GM23248 (cell line): Measurements from ENCODE around the gene DNAH2. TPM values are rescaled to one million over a fixed set of nuclear protein-coding genes. Genes with fewer than 3 reads are reported as not detected.

ENCODE experiments used
- DNase-seq: peaks from one replicate; pipeline ENCODE4 v3.0.0-alpha.2; 2015
- H2AFZ ChIP-seq: fragments of 200-600 bp; sonication (generic); 2 replicates; pipeline ENCODE4 v1.6.1; 2016; ENCODE audit warnings: antibody characterized with exemption
- H3F3A ChIP-seq: fragments of 200-600 bp; sonication (generic); 2 replicates; pipeline ENCODE4 v1.6.1; 2016; ENCODE audit warnings: mild to moderate bottlenecking, antibody characterized with exemption, mixed run types; ENCODE audit not compliant: insufficient read depth
- H3K27ac ChIP-seq: fragments of 200-600 bp; sonication (generic); 2 replicates; pipeline ENCODE4 v1.5.1; 2016; ENCODE audit warnings: mild to moderate bottlenecking
- H3K27me3 ChIP-seq: fragments of 200-600 bp; sonication (generic); replicated peaks from 2 replicates; pipeline ENCODE4 v1.6.1; 2016; ENCODE audit warnings: mild to moderate bottlenecking; ENCODE audit not compliant: insufficient read depth
- H3K36me3 ChIP-seq: fragments of 200-600 bp; sonication (generic); 2 replicates; pipeline ENCODE4 v1.6.1; 2016; ENCODE audit warnings: low read depth, mild to moderate bottlenecking
- H3K4me1 ChIP-seq: fragments of 200-600 bp; sonication (generic); 2 replicates; pipeline ENCODE4 v1.6.1; 2016; ENCODE audit warnings: mild to moderate bottlenecking; ENCODE audit not compliant: insufficient read depth
- H3K4me2 ChIP-seq: fragments of 200-600 bp; sonication (generic); one replicate; pipeline ENCODE4 v1.6.1; 2016; ENCODE audit warnings: mild to moderate bottlenecking; ENCODE audit not compliant: unreplicated experiment
- H3K4me3 ChIP-seq: fragments of 200-600 bp; sonication (generic); 2 replicates; pipeline ENCODE4 v1.5.1; 2016; ENCODE audit warnings: mild to moderate bottlenecking
- H3K79me2 ChIP-seq: fragments of 200-600 bp; sonication (generic); 2 replicates; pipeline ENCODE4 v1.6.1; 2016; ENCODE audit warnings: mild to moderate bottlenecking; ENCODE audit not compliant: insufficient read depth
- H3K9ac ChIP-seq: fragments of 200-600 bp; sonication (generic); 2 replicates; pipeline ENCODE4 v1.6.1; 2016; ENCODE audit warnings: mild to moderate bottlenecking
- H3K9me2 ChIP-seq: fragments of 200-600 bp; sonication (generic); 2 replicates; pipeline ENCODE4 v1.6.1; 2016; ENCODE audit warnings: mixed run types, mild to moderate bottlenecking, moderate library complexity; ENCODE audit not compliant: insufficient read depth
- H3K9me3 ChIP-seq: fragments of 200-600 bp; sonication (generic); one replicate; pipeline ENCODE4 v1.6.1; 2017; ENCODE audit warnings: low read depth
- H4K20me1 ChIP-seq: fragments of 200-600 bp; sonication (generic); 2 replicates; pipeline ENCODE4 v1.6.0; 2016; ENCODE audit not compliant: insufficient read depth
- EZH2 ChIP-seq: fragments of 200-600 bp; sonication (generic); IDR thresholded peaks from 2 replicates; pipeline ENCODE4 v1.6.1; 2018; ENCODE audit warnings: antibody characterized with exemption, mild to moderate bottlenecking; ENCODE audit not compliant: insufficient read depth, poor library complexity, severe bottlenecking
- EZH2phosphoT487 ChIP-seq: fragments of 200-600 bp; sonication (generic); IDR thresholded peaks from 2 replicates; pipeline ENCODE4 v1.6.1; 2018; ENCODE audit warnings: antibody characterized with exemption, moderate library complexity, mild to moderate bottlenecking, low read depth; ENCODE audit not compliant: insufficient read depth
- WGBS, 2 experiments: methylation state at CpG; one replicate each; pipeline ENCODE4 v1.1.6; 2015 to 2017; ENCODE audit warnings: low lambda C conversion rate in 2 of 2, low coverage in 1 of 2; ENCODE audit errors: missing lambda C conversion rate in 2 of 2; 5-methylcytosine and 5-hydroxymethylcytosine counted together
- in situ Hi-C: fragments of 300-500 bp; cut with MboI; formaldehyde crosslinking; loops from 2 replicates; pipeline ENCODE4 v1.15.0; 2020
- polyA plus RNA-seq: library from polyadenylated mRNA; unstranded; fragments of >200 nt; fragmentation: Nextera tagmentation; extraction: Ambion mirVana; gene quantifications from 2 replicates; pipeline ENCODE4 v1.2.1, GENCODE V29; 2016
- total RNA-seq: library from RNA; depleted of rRNA; stranded (reverse); fragments of >200 nt; shearing (Covaris generic); gene quantifications from 2 replicates; pipeline ENCODE4 v1.2.3, GENCODE V29; 2014

DNAH2 gene
- total and polyA plus RNA-seq, 2 experiments from 2014 or later = not detected

DNA sequence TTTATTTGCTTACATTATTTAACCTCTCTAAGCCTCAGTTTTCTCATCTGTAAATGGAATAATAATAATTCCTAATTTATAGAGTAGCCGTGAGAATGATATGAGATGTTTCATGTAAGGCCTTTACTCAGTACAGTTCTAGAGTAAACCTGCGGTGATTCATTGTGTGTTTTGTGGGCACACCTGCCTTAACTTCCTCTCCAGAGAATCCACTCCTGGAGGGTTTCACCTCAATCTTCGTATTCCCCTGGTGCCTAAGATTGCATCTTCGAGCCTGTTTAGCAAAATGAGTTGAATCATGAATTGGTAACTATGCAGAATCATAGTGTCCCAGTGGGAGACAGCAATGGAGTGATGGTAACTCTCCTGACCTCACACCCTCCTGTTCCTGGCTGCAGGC is 52.3 kb downstream of the DNAH2 start:
- no peaks in the 10 kb centered on the region for H3K79me2 ChIP-seq
- H3K27me3 ChIP-seq = 0 out of 2 replicates have a peak, but pooled peaks cover 4% of the 10 kb centered on the region
- H3K4me3 ChIP-seq = no peak overlapping the region
- H2AFZ ChIP-seq = no peak overlapping the region
- H4K20me1 ChIP-seq = no peaks in the 10 kb centered on the region
- 68 to 72% methylated on average over 4 of the region's 4 CpGs for WGBS, 2 experiments
- H3K36me3 ChIP-seq = no peaks in the 10 kb centered on the region
- no peak overlapping the region for H3K27ac ChIP-seq
- no peak for DNase-seq
- H3K4me1 ChIP-seq = peaks cover 8% of the 10 kb centered on the region
- peaks cover 6% of the 10 kb centered on the region; the same call in 1 of the 2 replicates for H3F3A ChIP-seq
- no peaks in the 10 kb centered on the region for H3K9me2 ChIP-seq
- no peak overlapping the region for H3K9ac ChIP-seq
- no peaks in the 10 kb centered on the region for H3K9me3 ChIP-seq
- H3K4me2 ChIP-seq = no peak overlapping the region
- in situ Hi-C loops = loop anchor here (10.0 kb wide), 1 partner anchor 65 kb away; the partner anchor contains the start of gene KDM6B
- TF ChIP-seq EZH2 (no peak), EZH2phosphoT487 (no peak)

DNA sequence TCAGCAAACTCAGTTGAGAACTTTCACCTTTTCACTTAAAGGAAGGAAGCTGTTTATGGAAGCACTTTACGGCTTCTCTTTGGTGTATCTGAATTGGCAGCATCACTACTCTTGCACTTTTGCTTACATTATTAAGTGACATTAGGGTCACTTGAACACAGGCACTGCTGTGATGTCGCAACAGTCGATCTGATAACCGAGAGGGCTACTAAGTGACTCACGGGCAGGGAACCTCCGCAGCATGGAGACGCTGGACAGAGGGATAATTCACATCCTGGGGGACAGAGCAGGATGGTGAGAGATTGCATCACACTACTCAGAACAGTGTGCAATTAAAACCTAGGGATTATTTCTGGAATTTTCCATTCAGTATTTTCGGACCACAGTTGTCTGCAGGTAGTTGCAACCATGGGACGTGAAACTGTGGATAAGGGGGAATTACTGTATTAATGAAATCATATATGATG is 56.5 kb downstream of the DNAH2 start:
- in situ Hi-C loops = loop anchor here (10.0 kb wide), 1 partner anchor 61 kb away; the partner anchor contains the start of gene KDM6B
- peak; percentile 68 for DNase-seq
- no peak overlapping the region for H2AFZ ChIP-seq
- H3F3A ChIP-seq = peaks cover 6% of the 10 kb centered on the region; the same call in 1 of the 2 replicates
- H3K4me2 ChIP-seq = no peak overlapping the region
- H3K27me3 ChIP-seq = no peaks in the 10 kb centered on the region; the same call in 1 of the 2 replicates
- no peaks in the 10 kb centered on the region for H3K9me3 ChIP-seq
- 40 to 48% methylated on average over 9 of the region's 9 CpGs for WGBS, 2 experiments
- no peak overlapping the region for H3K4me3 ChIP-seq
- no peak overlapping the region for H3K27ac ChIP-seq
- H4K20me1 ChIP-seq = no peaks in the 10 kb centered on the region
- no peaks in the 10 kb centered on the region for H3K79me2 ChIP-seq
- TF ChIP-seq EZH2phosphoT487 (no peak), EZH2 (no peak)
- no peak overlapping the region for H3K9ac ChIP-seq
- H3K4me1 ChIP-seq = peaks cover 8% of the 10 kb centered on the region
- H3K9me2 ChIP-seq = no peaks in the 10 kb centered on the region
- H3K36me3 ChIP-seq = no peaks in the 10 kb centered on the region

DNA sequence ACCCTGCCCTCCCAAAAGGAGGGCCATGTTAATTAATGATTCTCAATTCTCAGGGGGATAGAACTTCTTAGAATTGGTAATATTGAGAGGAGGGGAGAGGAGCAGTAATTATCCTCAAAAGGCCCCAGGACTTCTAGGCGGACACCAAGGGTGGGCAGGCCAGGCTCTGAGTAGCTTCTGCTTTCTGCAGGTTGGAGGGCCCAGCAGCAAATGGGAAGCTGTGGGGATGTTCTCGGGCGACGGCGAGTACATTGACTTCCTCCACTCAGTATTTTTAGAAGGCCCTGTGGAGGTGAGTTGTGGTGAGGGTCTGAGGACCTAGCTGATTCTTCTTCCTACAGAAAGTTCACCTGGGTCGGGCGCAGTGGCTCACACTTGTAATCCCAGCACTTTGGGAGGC is 57.5 kb downstream of the DNAH2 start:
- TF ChIP-seq EZH2 (no peak), EZH2phosphoT487 (no peak)
- Histone ChIP-seq H3K4me3 (no peak overlapping the region), H3K27me3 (no peaks in the 10 kb centered on the region; the same call in 1 of the 2 replicates)

DNA sequence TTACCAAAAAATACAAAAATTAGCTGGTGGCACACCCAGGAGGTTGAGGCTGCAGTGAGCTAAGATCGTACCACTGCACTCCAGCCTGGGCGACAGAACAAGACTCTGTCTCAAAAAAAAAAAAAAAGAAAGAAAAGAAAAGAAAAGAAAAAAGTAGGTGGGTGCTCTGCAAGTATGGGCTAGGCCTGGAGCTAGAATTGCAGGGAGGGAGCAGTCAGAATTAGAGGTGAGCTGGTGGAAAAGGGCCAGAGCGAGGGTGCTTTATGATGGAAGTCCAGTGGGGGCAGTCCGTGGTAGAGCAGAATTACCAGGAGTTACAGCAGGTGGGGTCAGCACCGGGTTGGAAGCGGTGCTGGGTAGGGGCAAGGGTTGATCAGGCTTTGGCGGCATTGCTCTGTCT is 59.5 kb downstream of the DNAH2 start:
- Histone ChIP-seq H3K27me3 (peaks cover 9% of the 10 kb centered on the region; the same call in 1 of the 2 replicates), H3K79me2 (no peaks in the 10 kb centered on the region), H3K9me3 (no peaks in the 10 kb centered on the region), H3K36me3 (no peaks in the 10 kb centered on the region), H4K20me1 (no peaks in the 10 kb centered on the region), H3K4me1 (peaks cover 8% of the 10 kb centered on the region), H3K27ac (no peak overlapping the region), H3K9me2 (no peaks in the 10 kb centered on the region), H2AFZ (no peak overlapping the region), H3K4me2 (no peak overlapping the region), H3K9ac (no peak overlapping the region), H3K4me3 (no peak overlapping the region), H3F3A (peaks cover 6% of the 10 kb centered on the region; the same call in 1 of the 2 replicates)
- 59 to 66% methylated on average over 7 of the region's 7 CpGs for WGBS, 2 experiments
- in situ Hi-C loops = loop anchor here (10.0 kb wide), 1 partner anchor 58 kb away; the partner anchor contains the start of gene KDM6B
- no peak for TF ChIP-seq EZH2phosphoT487
- no peak for TF ChIP-seq EZH2
- DNase-seq = no peak

More for the DNA sequence above, 57.5 kb downstream of the DNAH2 start:
- H3F3A ChIP-seq = peaks cover 6% of the 10 kb centered on the region; the same call in 1 of the 2 replicates
- H3K4me1 ChIP-seq = peaks cover 8% of the 10 kb centered on the region
- in situ Hi-C loops = loop anchor here (10.0 kb wide), 1 partner anchor 60 kb away; the partner anchor contains the start of gene KDM6B
- H2AFZ ChIP-seq = no peak overlapping the region
- no peak for DNase-seq
- H4K20me1 ChIP-seq = no peaks in the 10 kb centered on the region
- WGBS, 2 experiments = 84% methylated on average over 7 of the region's 7 CpGs
- H3K9me2 ChIP-seq = no peaks in the 10 kb centered on the region
- no peaks in the 10 kb centered on the region for H3K79me2 ChIP-seq
- no peak overlapping the region for H3K9ac ChIP-seq
- H3K4me2 ChIP-seq = no peak overlapping the region
- H3K36me3 ChIP-seq = no peaks in the 10 kb centered on the region
- H3K9me3 ChIP-seq = no peaks in the 10 kb centered on the region
- no peak overlapping the region for H3K27ac ChIP-seq
